ENCODE data around the gene SLC2A2.

Gene SLC2A2

DNA sequence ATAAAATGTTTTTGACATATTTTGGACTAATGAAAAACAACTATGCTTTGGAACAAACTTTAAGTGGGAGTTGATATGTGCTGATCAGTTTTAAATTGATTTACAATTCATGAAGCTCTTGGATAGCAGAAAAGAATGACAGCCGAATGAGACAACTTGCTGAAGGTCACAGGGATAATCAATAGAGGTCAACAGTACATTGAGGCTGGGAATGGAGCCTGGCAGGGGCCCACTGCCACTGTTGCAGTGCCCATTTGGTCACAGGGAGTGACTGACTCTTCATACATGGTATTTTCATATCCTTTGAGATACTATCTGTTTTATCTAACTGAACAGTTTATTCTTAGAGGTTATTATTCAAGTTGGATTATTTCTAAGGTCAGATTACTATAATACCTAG, 59.4 kb downstream of the SLC2A2 start:
- Histone ChIP-seq H3K4me1 (ENCODE audit: control insufficient read depth, insufficient read depth, low read length, poor library complexity, severe bottlenecking) (no peaks in the 10 kb centered on the region), H3K27me3 (replicated peaks; ENCODE audit: control insufficient read depth, insufficient read depth, low read length, poor library complexity, severe bottlenecking) (no peaks in the 10 kb centered on the region), H3K9me3 (ENCODE audit: control insufficient read depth, low read length) (no peaks in the 10 kb centered on the region), H3K4me3 (ENCODE audit: insufficient read depth, low read depth, low read length, poor library complexity, severe bottlenecking) (no peak overlapping the region), H3K36me3 (ENCODE audit: control insufficient read depth, insufficient read depth, low read length) (no peaks in the 10 kb centered on the region), H3K27ac (ENCODE audit: insufficient read depth, low read length, poor library complexity, severe bottlenecking) (no peak overlapping the region)
- no peak for DNase-seq

DNA sequence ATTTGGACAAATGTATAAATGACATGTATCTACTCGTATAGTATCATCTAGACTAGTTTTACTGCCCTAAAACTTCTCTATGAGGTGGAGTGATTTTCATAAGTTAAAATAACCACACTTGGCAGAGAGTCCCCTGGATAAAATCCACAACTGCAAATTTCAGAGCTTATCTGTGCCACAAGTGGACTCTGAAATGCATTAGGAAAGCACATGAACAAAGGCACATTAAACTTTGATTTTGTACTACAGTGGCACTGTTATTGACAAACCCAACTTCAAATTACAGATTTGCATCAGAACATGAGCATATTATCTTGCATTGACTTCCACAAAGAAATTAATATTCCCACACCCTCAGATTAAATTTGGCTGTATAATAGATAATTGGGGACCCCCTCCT, 60.0 kb downstream of the SLC2A2 start:
- no peak overlapping the region for H3K4me3 ChIP-seq (ENCODE audit: insufficient read depth, low read depth, low read length, poor library complexity, severe bottlenecking)
- no peak for DNase-seq
- no peaks in the 10 kb centered on the region for H3K4me1 ChIP-seq (ENCODE audit: control insufficient read depth, insufficient read depth, low read length, poor library complexity, severe bottlenecking)
- no peak overlapping the region for H3K27ac ChIP-seq (ENCODE audit: insufficient read depth, low read length, poor library complexity, severe bottlenecking)
- H3K36me3 ChIP-seq (ENCODE audit: control insufficient read depth, insufficient read depth, low read length) = no peaks in the 10 kb centered on the region
- no peaks in the 10 kb centered on the region for H3K27me3 ChIP-seq (replicated peaks; ENCODE audit: control insufficient read depth, insufficient read depth, low read length, poor library complexity, severe bottlenecking)
- no peaks in the 10 kb centered on the region for H3K9me3 ChIP-seq (ENCODE audit: control insufficient read depth, low read length)

DNA sequence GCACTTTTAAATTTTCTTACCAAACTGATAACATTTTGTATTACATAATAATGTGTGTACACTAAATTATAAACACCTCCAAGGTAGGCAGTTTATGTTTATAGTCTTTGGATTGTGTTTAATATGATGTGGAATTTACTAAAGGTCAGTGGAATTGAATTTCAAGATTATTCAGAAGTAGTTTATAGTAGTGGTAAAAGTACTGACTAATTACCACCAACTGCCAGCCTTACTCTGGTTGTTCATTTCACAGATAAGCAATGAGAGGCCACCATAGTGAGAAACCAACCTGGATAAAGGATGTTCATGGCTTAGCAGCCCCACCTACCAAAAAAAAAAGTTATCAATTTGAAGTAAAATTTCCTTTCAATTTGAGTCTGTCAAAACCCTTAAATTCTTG, 64.1 kb downstream of the SLC2A2 start:
- Histone ChIP-seq H3K9me3 (ENCODE audit: control insufficient read depth, low read length) (no peaks in the 10 kb centered on the region), H3K4me1 (ENCODE audit: control insufficient read depth, insufficient read depth, low read length, poor library complexity, severe bottlenecking) (no peaks in the 10 kb centered on the region), H3K4me3 (ENCODE audit: insufficient read depth, low read depth, low read length, poor library complexity, severe bottlenecking) (no peak overlapping the region), H3K36me3 (ENCODE audit: control insufficient read depth, insufficient read depth, low read length) (no peaks in the 10 kb centered on the region), H3K27me3 (replicated peaks; ENCODE audit: control insufficient read depth, insufficient read depth, low read length, poor library complexity, severe bottlenecking) (no peaks in the 10 kb centered on the region), H3K27ac (ENCODE audit: insufficient read depth, low read length, poor library complexity, severe bottlenecking) (no peak overlapping the region)
- DNase-seq = no peak

DNA sequence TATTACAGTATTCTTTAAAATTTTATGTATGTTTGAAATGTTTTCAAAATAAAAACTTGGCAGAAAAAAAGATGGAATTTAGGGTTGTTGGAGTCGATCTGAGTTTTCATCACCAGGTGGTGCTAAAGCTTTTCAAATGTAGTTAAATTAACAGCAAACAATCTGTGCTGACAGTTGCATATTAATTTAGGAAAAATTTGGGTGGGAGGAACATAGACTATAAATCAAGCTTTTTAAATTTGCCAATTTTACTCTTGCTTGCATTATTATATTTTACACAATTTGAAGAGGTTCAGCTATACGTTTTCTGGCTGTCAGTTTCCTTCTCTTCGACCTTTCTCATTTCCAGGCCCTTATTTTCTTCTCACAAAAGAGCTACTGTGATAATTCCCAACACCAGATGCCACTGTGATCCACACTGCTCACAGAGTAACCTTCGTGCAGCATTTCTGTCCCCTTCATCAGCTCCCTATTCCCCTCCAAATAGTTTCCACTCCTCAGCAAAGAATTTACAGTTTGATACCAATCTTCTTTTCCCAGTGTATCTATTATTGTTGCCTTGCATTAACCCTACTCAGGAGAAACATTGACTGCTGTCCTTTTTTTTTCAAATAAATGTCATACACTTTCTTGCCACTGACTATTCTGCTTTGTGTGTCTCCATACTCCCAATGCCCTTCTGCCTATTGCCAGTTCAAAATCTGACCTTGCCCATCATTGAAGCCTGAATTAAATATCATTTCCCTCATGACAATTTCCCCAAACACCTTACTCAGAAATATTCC, 64.7 kb downstream of the SLC2A2 start:
- no peak overlapping the region for H3K4me3 ChIP-seq (ENCODE audit: insufficient read depth, low read depth, low read length, poor library complexity, severe bottlenecking)
- H3K36me3 ChIP-seq (ENCODE audit: control insufficient read depth, insufficient read depth, low read length) = no peaks in the 10 kb centered on the region
- H3K4me1 ChIP-seq (ENCODE audit: control insufficient read depth, insufficient read depth, low read length, poor library complexity, severe bottlenecking) = no peaks in the 10 kb centered on the region
- DNase-seq = no peak
- no peak overlapping the region for H3K27ac ChIP-seq (ENCODE audit: insufficient read depth, low read length, poor library complexity, severe bottlenecking)
- no peaks in the 10 kb centered on the region for H3K27me3 ChIP-seq (replicated peaks; ENCODE audit: control insufficient read depth, insufficient read depth, low read length, poor library complexity, severe bottlenecking)
- H3K9me3 ChIP-seq (ENCODE audit: control insufficient read depth, low read length) = no peaks in the 10 kb centered on the region

DNA sequence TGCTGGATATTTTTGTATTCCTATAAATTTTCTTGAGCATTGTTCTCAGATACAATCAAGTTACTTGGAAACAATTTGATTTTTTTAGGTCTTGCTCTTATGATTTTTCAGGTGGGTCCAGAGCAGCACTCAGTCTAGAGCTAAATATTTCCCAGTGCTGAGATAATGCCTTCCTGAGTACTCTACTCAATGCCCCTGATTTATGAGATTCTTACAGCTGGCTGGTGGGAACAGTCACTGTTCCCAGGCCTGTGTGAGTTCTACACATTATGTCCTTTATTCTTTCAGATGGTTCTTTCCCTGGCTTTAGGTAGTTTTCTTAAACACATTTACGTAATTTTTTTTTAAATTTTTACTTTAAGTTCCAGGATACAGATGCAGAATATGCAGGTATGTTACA, 67.1 kb downstream of the SLC2A2 start:
- Histone ChIP-seq H3K9me3 (ENCODE audit: control insufficient read depth, low read length) (no peaks in the 10 kb centered on the region), H3K27me3 (replicated peaks; ENCODE audit: control insufficient read depth, insufficient read depth, low read length, poor library complexity, severe bottlenecking) (no peaks in the 10 kb centered on the region), H3K27ac (ENCODE audit: insufficient read depth, low read length, poor library complexity, severe bottlenecking) (no peak overlapping the region), H3K4me3 (ENCODE audit: insufficient read depth, low read depth, low read length, poor library complexity, severe bottlenecking) (no peak overlapping the region), H3K36me3 (ENCODE audit: control insufficient read depth, insufficient read depth, low read length) (no peaks in the 10 kb centered on the region), H3K4me1 (ENCODE audit: control insufficient read depth, insufficient read depth, low read length, poor library complexity, severe bottlenecking) (no peaks in the 10 kb centered on the region)
- DNase-seq = no peak

DNA sequence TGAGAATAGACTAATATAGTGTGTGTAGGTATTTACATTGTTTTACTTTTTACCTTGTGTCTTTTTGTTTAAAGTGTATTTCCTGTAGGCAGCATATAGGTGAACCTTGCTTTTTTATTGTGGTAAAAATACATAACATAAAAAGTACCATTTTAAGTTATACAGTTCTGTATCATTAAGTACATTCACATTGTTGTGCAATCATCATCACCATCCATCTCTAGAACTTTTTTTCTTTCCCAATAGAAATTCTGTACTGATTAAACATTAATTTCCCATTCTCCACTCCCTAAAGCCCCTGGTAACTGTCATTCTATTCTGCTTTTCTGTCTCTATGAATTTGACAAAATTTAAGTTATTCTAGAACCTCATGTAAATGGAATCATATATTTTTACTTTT, 69.9 kb downstream of the SLC2A2 start:
- Histone ChIP-seq H3K27me3 (replicated peaks; ENCODE audit: control insufficient read depth, insufficient read depth, low read length, poor library complexity, severe bottlenecking) (no peaks in the 10 kb centered on the region), H3K4me3 (ENCODE audit: insufficient read depth, low read depth, low read length, poor library complexity, severe bottlenecking) (no peak overlapping the region), H3K36me3 (ENCODE audit: control insufficient read depth, insufficient read depth, low read length) (no peaks in the 10 kb centered on the region), H3K27ac (ENCODE audit: insufficient read depth, low read length, poor library complexity, severe bottlenecking) (no peak overlapping the region), H3K9me3 (ENCODE audit: control insufficient read depth, low read length) (no peaks in the 10 kb centered on the region), H3K4me1 (ENCODE audit: control insufficient read depth, insufficient read depth, low read length, poor library complexity, severe bottlenecking) (no peaks in the 10 kb centered on the region)
- DNase-seq = no peak

DNA sequence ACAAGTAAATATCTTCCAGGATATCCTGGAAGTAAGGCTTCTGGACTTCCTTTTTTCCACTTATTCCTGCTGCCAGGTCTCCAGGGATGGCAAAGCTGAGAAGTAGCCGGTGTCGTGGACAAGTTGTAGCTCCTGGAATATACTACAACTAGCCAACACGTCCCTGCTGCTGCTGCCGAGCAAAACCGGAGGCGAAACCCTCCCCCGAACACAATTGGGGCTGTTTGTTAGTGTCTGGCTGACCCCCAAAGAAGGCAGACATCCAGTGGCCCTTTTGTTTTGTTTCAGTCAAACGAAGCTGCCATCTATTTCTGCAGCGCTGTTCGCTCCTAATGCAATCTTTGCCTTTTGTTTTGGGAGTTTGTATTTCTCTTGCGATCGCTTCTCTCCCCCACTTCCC, 72.8 kb downstream of the SLC2A2 start:
- H3K4me3 ChIP-seq (ENCODE audit: insufficient read depth, low read depth, low read length, poor library complexity, severe bottlenecking) = no peak overlapping the region
- H3K9me3 ChIP-seq (ENCODE audit: control insufficient read depth, low read length) = no peaks in the 10 kb centered on the region
- no peaks in the 10 kb centered on the region for H3K27me3 ChIP-seq (replicated peaks; ENCODE audit: control insufficient read depth, insufficient read depth, low read length, poor library complexity, severe bottlenecking)
- DNase-seq = no peak
- H3K4me1 ChIP-seq (ENCODE audit: control insufficient read depth, insufficient read depth, low read length, poor library complexity, severe bottlenecking) = no peaks in the 10 kb centered on the region
- H3K36me3 ChIP-seq (ENCODE audit: control insufficient read depth, insufficient read depth, low read length) = no peaks in the 10 kb centered on the region
- H3K27ac ChIP-seq (ENCODE audit: insufficient read depth, low read length, poor library complexity, severe bottlenecking) = no peak overlapping the region

DNA sequence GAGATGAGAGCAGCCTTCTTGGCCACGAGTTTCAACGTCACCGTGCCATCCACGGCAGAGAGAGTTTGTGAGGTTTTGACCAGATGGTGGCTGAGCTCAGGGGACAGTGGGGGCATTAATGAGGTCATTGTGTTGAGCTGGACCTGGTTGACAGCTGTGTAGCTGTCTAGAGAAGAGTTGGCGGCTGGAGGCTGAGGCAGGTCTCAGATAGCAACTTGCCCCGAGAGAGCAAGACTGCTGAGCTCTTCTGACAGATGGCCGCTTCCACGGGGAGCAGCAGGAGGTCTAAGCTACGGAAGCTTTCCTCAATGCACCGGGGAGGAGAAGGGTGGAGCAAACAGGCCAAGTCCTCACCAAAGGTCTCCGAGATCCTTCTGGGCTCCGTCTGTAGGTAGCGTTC, 73.3 kb downstream of the SLC2A2 start:
- no peaks in the 10 kb centered on the region for H3K27me3 ChIP-seq (replicated peaks; ENCODE audit: control insufficient read depth, insufficient read depth, low read length, poor library complexity, severe bottlenecking)
- H3K9me3 ChIP-seq (ENCODE audit: control insufficient read depth, low read length) = no peaks in the 10 kb centered on the region
- no peak overlapping the region for H3K27ac ChIP-seq (ENCODE audit: insufficient read depth, low read length, poor library complexity, severe bottlenecking)
- DNase-seq = no peak
- no peaks in the 10 kb centered on the region for H3K36me3 ChIP-seq (ENCODE audit: control insufficient read depth, insufficient read depth, low read length)
- no peak overlapping the region for H3K4me3 ChIP-seq (ENCODE audit: insufficient read depth, low read depth, low read length, poor library complexity, severe bottlenecking)
- H3K4me1 ChIP-seq (ENCODE audit: control insufficient read depth, insufficient read depth, low read length, poor library complexity, severe bottlenecking) = no peaks in the 10 kb centered on the region

DNA sequence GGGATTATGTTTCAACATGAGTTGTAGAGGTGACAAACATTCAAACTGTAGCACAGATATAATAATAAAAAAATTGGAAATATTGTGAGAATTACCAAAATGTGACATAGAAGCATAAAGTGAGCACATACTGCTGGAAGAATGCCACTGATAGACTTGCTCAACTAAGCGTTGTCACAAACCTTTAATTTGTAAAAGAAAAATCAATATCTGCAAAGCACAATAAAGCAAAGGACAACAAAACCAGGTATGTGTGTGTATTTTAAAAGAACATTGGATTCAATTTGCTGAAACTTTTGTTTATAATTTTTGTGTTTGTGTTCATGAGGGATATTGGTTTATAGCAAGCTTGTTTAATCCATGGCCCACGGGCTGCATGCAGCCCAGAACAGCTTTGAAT, 77.3 kb downstream of the SLC2A2 start:
- Histone ChIP-seq H3K4me3 (ENCODE audit: insufficient read depth, low read depth, low read length, poor library complexity, severe bottlenecking) (no peak overlapping the region), H3K36me3 (ENCODE audit: control insufficient read depth, insufficient read depth, low read length) (no peaks in the 10 kb centered on the region), H3K9me3 (ENCODE audit: control insufficient read depth, low read length) (no peaks in the 10 kb centered on the region), H3K27me3 (replicated peaks; ENCODE audit: control insufficient read depth, insufficient read depth, low read length, poor library complexity, severe bottlenecking) (no peaks in the 10 kb centered on the region), H3K4me1 (ENCODE audit: control insufficient read depth, insufficient read depth, low read length, poor library complexity, severe bottlenecking) (no peaks in the 10 kb centered on the region), H3K27ac (ENCODE audit: insufficient read depth, low read length, poor library complexity, severe bottlenecking) (no peak overlapping the region)
- no peak for DNase-seq

DNA sequence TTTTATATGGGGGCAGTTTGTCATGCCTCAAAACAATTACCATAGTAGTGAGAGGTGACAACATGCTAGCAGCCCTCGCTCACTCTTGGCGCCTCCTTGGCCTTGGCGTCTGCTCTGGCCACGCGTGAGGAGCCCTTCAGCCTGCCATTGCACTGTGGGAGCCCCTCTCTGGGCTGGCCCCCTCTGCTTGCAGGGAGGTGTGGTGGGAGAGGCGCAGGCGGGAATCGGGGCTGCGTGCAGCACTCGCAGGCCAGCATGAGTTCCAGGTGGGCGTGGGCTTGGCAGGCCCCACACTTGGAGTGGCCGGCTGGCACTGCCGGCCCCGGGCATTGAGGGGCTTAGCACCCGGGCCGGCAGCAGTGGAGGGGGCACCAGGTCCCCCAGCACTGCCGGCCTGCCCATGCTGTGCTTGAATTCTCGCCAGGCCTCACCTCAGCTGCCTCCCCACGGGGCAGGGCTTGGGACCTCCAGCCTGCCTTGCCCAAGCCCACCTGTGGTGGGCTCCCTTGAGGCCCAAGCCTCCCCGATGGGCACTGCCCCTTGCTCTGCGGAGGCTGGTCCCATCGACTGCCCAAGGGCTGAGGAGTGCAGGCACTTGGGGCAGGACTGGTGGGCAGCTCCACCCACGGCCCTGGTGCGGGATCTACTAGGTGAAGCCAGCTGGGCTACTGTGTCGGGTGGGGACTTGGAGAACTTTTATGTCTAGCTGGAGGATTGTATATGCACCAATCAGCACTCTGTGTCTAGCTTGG, 79.3 kb downstream of the SLC2A2 start:
- no peaks in the 10 kb centered on the region for H3K36me3 ChIP-seq (ENCODE audit: control insufficient read depth, insufficient read depth, low read length)
- DNase-seq = no peak
- H3K27me3 ChIP-seq (replicated peaks; ENCODE audit: control insufficient read depth, insufficient read depth, low read length, poor library complexity, severe bottlenecking) = no peaks in the 10 kb centered on the region
- H3K9me3 ChIP-seq (ENCODE audit: control insufficient read depth, low read length) = no peaks in the 10 kb centered on the region
- no peak overlapping the region for H3K4me3 ChIP-seq (ENCODE audit: insufficient read depth, low read depth, low read length, poor library complexity, severe bottlenecking)
- no peaks in the 10 kb centered on the region for H3K4me1 ChIP-seq (ENCODE audit: control insufficient read depth, insufficient read depth, low read length, poor library complexity, severe bottlenecking)
- H3K27ac ChIP-seq (ENCODE audit: insufficient read depth, low read length, poor library complexity, severe bottlenecking) = no peak overlapping the region
